Pancreas (tissue), 10 donors: ENCODE measurements around the gene CPSF4L. TPM values are rescaled to one million over a fixed set of nuclear protein-coding genes. Genes with fewer than 3 reads are reported as not detected.

Experiments
- ATAC-seq, 4 donors: fragments of 200-7000 bp; cut with Tn5 transposase; one replicate each; pipeline versions ENCODE4 v1.8.0 to v1.9.1; 2020; ENCODE audit warnings: mild to moderate bottlenecking in 4 of 4, moderate library complexity in 4 of 4
- DNase-seq, 6 donors: peaks; one replicate each; pipeline ENCODE4 v3.0.0-alpha.2; 2020
- FAIRE-seq: peaks from 2 replicates; lab custom pipeline; 2012; peaks lifted over from hg19 to GRCh38; lab: Jason Lieb, UNC
- H3K27ac ChIP-seq, 4 donors: fragments of 200-600 bp; sonication (generic); 1 replicate in 3 of 4; 2 replicates in 1 of 4; pipeline versions ENCODE4 v1.5.0 to v1.8.0; 2020
- H3K27me3 ChIP-seq, 4 donors: fragments of 200-600 bp; one replicate each; pipeline ENCODE4 v1.8.0; 2021
- H3K36me3 ChIP-seq, 3 donors: fragments of 200-600 bp; sonication (generic) in 1 of 3; one replicate each; pipeline versions ENCODE4 v1.5.0 to v1.8.0; 2020 to 2021
- H3K4me1 ChIP-seq, 3 donors: fragments of 200-600 bp; one replicate each; pipeline ENCODE4 v1.8.0; 2021
- H3K4me3 ChIP-seq, 4 donors: fragments of 200-600 bp; sonication (generic) in 2 of 4; one replicate each; pipeline versions ENCODE4 v1.5.0 to v1.8.0; 2020 to 2021
- H3K9me3 ChIP-seq, 4 donors: fragments of 200-600 bp; one replicate each; pipeline ENCODE4 v1.8.0; 2021
- CTCF ChIP-seq, 4 donors: fragments of 200-600 bp; sonication (generic) in 3 of 4; IDR thresholded peaks; one replicate each; pipeline versions ENCODE4 v1.5.0 to v1.8.0; 2021; ENCODE audit warnings: antibody characterized with exemption in 4 of 4
- WGBS, 2 donors: extraction: QIAGEN DNeasy Blood & Tissue Kit; methylation state at CpG; one replicate each; pipeline ENCODE4 v1.1.7; 2013; 5-methylcytosine and 5-hydroxymethylcytosine counted together
- intact Hi-C, 3 donors: fragments of 100-400 bp; cut with DNase I; formaldehyde crosslinking; loops; one replicate each; pipeline versions ENCODE4 v1.11.1 to v1.14.2; 2022
- polyA plus RNA-seq, 2 donors: library from polyadenylated mRNA; stranded (reverse); fragments of 200-250 nt; gene quantifications; one replicate each; pipeline ENCODE4 v1.2.3, GENCODE V29; 2013
- total RNA-seq, 6 donors: library from RNA; stranded (reverse); fragmentation: NEBNext Ultra II Directional in 4 of 6; extraction: Animal tissue kit (Norgen Biotek cat#: 25700) in 4 of 6; gene quantifications; one replicate each; pipeline versions ENCODE4 v1.2.1 to v1.2.4, GENCODE V29; 2021 to 2023
- donor health status: healthy with polysubstance abuse.
- donor health status: DM: no; HTN: no; CAD: no; lungs with moderate emphysema.
- donor health status: DM: no; HTN: no; CAD: no.
- donor health status: control.
- donor health status: control.
- donor health status: Bipolar disorder and iron deficiency.
- donor health status: DM: yes; HTN: yes; CAD: no.
- donor health status: DM: no; HTN: no; CAD: no.
- donor health status: DM: no; HTN: no; CAD: no.
- donor health status: DM: yes; HTN: yes; CAD: no.

Gene CPSF4L
- total and polyA plus RNA-seq, 8 donors, result 0.19 to 0.67 (median 0.21) TPM; not detected in 4

DNA sequence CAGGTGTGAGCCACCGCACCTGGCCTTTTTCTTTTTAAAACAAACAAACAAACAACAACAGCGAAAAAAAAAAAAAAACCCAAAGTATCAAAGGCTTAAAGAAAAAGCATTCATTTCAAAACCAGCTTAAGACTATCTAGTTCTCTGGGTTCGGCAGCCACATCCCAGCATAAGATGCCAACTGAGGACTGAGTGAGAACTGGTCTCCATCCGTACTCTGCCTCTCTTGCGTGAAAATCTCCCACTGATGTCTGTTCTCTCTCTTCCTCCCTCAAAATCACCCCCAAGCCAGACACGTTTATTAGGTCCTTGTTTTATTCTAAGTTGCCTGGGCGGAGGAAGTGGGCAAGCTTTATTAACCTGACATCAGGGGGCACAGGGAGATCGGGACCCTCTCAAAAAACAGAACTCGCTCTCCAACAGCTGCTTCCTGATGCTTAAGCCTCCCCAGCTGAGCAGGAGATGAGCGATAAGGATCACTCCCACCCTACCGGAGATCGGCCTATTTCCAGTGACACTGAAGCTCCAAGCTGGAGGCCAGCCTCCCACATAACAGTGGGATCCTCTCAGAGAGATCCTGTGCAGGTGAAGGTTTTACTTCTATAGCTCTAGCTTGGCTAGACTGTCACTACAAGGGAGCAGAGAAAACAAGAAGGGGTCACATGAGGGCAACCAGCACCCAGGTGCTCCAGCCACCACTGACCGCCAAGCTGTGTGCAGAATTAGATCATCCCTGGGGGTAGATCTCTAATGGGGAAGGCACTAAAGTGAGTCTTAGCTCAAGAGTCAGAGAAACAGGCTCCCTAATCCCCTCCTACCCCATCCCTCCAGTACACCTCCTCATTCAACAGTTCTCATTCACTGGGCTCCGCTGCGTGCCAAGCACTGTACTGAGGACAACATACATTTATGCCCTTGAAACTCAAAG lies 36.5 kb upstream of the CPSF4L start:
- no peak overlapping the region for H3K4me3 ChIP-seq
- FAIRE-seq (no peak), DNase-seq (no peak), ATAC-seq (peak; percentile 18 to 45 (median 27))
- WGBS, 2 donors, result 45 to 46% methylated on average over 15 of the region's 15 CpGs
- peak overlapping the region in 3 of 4 donors; percentile 5 to 58 (median 24) for H3K27ac ChIP-seq
- H3K36me3 ChIP-seq, result no peaks in the 10 kb centered on the region
- H3K27me3 ChIP-seq, result no peaks in the 10 kb centered on the region
- H3K4me1 ChIP-seq, result peaks cover 38 to 69% (median 43%) of the 10 kb centered on the region in 3 donors
- TF ChIP-seq CTCF (IDR thresholded peaks at IDR 0.05), result no peak
- intact Hi-C loops, result no loop called here
- H3K9me3 ChIP-seq, result no peaks in the 10 kb centered on the region

GRCh38 chr17:73293480-73293911 lies 31.8 kb upstream of the CPSF4L start:
- intact Hi-C loops, result no loop called here
- Histone ChIP-seq H3K4me3 (no peak overlapping the region), H3K4me1 (peaks cover 71 to 82% (median 75%) of the 10 kb centered on the region in 3 donors), H3K9me3 (no peaks in the 10 kb centered on the region), H3K27ac (peak overlapping the region; percentile 74 to 96 (median 81)), H3K27me3 (no peaks in the 10 kb centered on the region), H3K36me3 (no peaks in the 10 kb centered on the region)
- DNase-seq (peak; percentile 69 to 87 (median 81)), ATAC-seq (peak; percentile 52 to 71 (median 64)), FAIRE-seq (no peak)
- WGBS, 2 donors, result 10 to 17% methylated on average over 9 of the region's 9 CpGs
- TF ChIP-seq CTCF (IDR thresholded peaks at IDR 0.05), result no peak

DNA sequence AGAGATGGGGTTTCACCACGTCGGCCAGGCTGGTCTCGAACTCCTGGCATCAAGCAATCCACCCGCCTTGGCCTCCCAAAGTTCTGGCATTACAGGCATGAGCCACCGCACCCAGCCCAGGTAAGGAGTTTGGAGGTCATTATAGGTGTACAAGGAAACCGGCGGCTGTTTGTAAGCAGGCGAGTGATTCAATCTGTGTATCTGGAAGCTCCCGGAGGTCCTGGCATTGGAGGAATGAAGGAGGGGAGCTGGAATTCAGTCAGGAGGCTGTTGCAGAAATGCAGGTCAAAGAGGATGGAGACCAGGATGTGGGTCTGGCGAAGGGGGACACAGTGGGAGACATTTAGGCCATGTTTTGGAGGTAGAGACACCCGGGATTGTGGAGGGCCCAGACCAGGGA lies 31.4 kb upstream of the CPSF4L start:
- no peak for TF ChIP-seq CTCF (IDR thresholded peaks at IDR 0.05)
- no peaks in the 10 kb centered on the region for H3K36me3 ChIP-seq
- H3K4me3 ChIP-seq, result no peak overlapping the region
- FAIRE-seq, result no peak
- H3K9me3 ChIP-seq, result no peaks in the 10 kb centered on the region
- DNase-seq, result peak in 4 of 6 donors; percentile 34 to 62 (median 48)
- WGBS, 2 donors, result 24 to 25% methylated on average over 11 of the region's 11 CpGs
- no peaks in the 10 kb centered on the region for H3K27me3 ChIP-seq
- H3K4me1 ChIP-seq, result peaks cover 66 to 81% (median 77%) of the 10 kb centered on the region in 3 donors
- peak in 2 of 4 donors; percentile 3 to 29 for ATAC-seq
- H3K27ac ChIP-seq, result peak overlapping the region; percentile 74 to 96 (median 81)
- intact Hi-C loops, result no loop called here

DNA sequence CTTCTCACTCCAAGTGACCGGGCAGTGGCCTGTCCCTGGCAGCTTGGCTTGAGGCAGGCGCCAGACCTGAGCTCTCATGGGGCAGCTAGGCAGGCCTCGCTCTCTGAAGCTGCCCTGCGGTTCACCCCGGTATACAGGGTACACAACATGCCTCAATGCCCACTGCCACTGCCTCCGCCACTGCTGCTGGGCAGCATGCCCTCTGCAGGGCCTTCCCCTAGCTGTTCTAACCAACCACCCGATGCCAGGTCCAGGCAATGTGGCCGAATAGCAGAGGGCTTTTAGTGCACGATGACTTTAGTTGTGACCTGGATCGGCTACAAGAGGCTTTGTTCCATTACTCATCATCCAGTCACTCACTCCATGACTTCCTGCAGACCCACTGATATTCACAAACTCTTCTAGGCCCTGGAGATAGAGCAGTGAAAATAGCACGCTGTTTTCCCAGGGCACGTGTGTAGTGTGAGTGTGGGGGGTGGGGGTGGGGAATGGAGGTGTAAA lies 30.4 kb upstream of the CPSF4L start:
- peak overlapping the region; percentile 74 to 96 (median 81) for H3K27ac ChIP-seq
- intact Hi-C loops, result no loop called here
- DNase-seq (peak in 4 of 6 donors; percentile 39 to 79 (median 63)), ATAC-seq (peak; percentile 3 to 11 (median 4)), FAIRE-seq (no peak)
- no peaks in the 10 kb centered on the region for H3K27me3 ChIP-seq
- TF ChIP-seq CTCF (IDR thresholded peaks at IDR 0.05), result no peak
- peak overlapping the region in 1 of 4 donors; percentile 12 for H3K4me3 ChIP-seq
- H3K9me3 ChIP-seq, result no peaks in the 10 kb centered on the region
- WGBS, 2 donors, result 14 to 18% methylated on average over 12 of the region's 12 CpGs
- no peaks in the 10 kb centered on the region for H3K36me3 ChIP-seq
- peaks cover 69 to 87% (median 86%) of the 10 kb centered on the region in 3 donors for H3K4me1 ChIP-seq
